Suppressor macrophage treated with lipopolysaccharide for 4 hours (primary cell): ENCODE measurements around the gene PPP1R3E.

ENCODE experiments used
- DNase-seq: peaks from one replicate; pipeline ENCODE4 v3.0.0-alpha.2; 2020

Gene PPP1R3E

GRCh38 chr14:23322568-23323517 is 20.2 kb upstream of the PPP1R3E start:
- peak; percentile 14 for DNase-seq

GRCh38 chr14:23321572-23322547 is 19.2 kb upstream of the PPP1R3E start:
- DNase-seq = peak; percentile 44

GRCh38 chr14:23320584-23321571 is 18.2 kb upstream of the PPP1R3E start, which contains the start of gene PABPN1:
PABPN1 (plus strand) TSS chr14:23321457; CDS start chr14:23321470, 13 bp downstream.
- peak; percentile 100 for DNase-seq

DNA sequence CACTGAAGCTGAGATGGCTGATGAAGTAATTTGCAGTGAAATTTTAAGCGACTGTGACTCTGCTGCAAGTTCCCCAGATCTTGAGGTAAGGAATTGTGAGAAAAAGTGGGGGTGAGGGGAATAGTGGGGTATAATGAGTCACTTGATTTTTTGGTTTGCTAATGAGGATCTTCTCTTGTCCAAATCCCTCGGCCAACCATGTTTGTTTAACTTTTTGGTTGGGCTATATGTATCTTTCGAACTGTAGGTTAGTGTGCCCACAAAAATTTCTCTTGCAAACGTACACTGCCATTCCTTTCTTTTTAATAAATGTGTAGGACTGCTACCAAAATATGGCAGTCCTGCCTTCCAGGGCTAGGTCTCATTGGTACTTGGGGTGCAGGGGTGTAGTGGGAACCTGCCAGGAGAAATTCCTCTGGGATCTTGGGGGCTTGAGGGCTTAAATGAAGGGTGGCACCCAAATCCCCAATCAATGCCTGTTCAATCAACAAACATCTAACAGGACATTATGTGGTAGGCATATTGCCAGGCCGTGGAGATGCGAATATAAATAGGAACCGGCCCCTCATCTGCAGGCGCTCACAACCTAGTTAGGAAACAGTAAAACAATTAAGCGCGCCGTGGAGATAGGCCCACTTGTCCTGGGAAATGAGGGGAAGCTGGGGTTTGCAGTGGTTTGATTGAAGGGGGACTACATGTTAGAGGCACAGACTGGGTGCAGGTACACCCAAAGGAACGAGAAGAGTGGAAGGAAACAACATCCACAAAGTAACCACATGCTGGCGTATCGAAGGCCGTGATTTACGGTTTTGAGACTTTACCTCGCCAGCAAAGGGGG is 17.3 kb upstream of the PPP1R3E start:
- no peak for DNase-seq

DNA sequence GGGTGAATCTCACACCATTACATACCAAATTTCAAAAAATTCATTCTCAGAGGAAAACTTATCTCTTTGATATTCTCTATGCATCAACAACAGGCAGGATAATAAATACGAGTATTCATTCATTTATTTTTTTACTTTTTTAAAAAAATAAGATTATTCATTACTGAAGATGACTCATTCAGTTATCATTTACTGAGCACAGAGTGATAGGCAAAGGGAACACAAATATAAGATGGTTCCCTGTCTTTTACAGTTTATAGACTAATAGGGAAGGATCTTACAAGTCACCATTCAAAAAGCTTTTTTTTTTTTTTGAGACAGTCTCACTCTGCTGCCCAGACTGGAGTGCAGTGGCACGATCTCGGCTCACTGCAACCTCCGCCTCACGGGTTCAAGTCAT is 13.6 kb upstream of the PPP1R3E start:
- DNase-seq = no peak

GRCh38 chr14:23310546-23310945 is 7.9 kb upstream of the PPP1R3E start:
- no peak for DNase-seq

- DNase-seq = no peak
Measured at GRCh38 chr14:23308721-23309445, 6.2 kb upstream of the PPP1R3E start.

DNA sequence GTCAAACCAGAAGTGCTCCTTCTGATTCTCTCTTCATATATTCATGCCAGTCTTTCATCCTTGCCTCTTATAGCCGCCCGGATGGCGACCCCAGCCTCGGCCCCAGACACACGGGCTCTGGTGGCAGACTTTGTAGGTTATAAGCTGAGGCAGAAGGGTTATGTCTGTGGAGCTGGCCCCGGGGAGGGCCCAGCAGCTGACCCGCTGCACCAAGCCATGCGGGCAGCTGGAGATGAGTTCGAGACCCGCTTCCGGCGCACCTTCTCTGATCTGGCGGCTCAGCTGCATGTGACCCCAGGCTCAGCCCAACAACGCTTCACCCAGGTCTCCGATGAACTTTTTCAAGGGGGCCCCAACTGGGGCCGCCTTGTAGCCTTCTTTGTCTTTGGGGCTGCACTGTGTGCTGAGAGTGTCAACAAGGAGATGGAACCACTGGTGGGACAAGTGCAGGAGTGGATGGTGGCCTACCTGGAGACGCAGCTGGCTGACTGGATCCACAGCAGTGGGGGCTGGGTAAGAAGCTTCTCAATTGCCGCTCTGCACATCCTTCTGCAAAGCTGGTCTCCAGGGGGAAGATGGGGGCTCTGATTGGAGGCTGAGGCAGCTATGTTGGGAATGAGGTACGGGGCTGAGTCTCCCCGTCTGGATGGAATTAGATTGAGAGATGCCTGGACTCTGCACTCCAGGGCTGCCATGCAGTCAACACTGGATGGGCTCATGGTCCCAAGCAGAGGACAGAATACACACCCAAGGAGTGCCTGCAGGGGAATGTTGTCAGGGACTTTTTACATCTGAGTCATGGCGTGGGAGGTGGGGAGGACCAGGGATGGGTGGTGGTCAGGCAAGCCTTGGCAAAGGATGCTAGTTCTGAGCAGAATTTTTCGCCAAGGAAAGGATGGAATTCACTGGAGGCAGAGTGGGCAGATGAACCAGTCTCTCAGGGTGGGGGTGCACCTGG is 5.3 kb upstream of the PPP1R3E start:
- DNase-seq = peak; percentile 37

- no peak for DNase-seq
Measured at GRCh38 chr14:23307146-23307530, 4.5 kb upstream of the PPP1R3E start.

DNA sequence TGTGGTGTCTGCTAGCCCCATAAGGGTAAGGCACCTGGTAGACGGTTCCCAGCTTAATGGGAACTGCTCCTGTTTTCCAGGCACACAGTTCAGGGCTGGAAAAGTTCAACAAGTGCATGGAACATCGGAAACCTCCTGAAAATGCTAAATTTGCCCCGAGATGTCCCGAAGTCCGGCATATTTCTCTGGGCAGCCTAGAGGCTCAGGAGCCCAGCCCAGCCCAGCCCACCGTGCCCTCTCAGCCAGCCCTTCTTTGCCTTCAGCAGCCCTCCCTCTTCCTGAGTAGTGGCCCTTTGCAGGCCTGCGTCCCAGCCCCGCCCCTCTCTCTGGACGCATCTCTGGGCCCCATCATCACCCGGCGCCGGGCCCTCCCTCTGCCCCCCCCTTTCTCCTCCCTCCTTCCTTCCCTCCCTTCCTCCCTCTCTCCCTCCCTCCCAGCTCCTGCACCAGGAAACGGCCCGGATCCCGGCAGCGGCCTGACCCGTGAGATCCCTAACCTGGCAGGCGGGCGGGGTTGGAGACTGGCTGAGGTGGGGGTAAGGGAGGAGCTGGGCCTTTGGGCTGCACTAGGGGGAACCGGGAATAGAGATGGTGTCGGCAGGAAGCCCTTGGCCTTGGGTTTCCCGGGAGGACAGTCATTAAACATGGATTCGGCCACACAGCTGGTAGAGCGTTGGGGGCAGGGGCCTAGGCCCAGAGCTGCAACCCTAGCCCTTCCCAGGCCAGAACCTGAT is 3.9 kb upstream of the PPP1R3E start, which contains the start of gene BCL2L2:
BCL2L2 (plus strand) TSS at position 422 of the 734 bp plus-strand sequence. CDS start 935 bp downstream, outside the sequence.
- DNase-seq = peak; percentile 88

GRCh38 chr14:23301969-23302289 is 730 bp downstream of the PPP1R3E start:
- no peak for DNase-seq

- DNase-seq = peak; percentile 100
Measured at GRCh38 chr14:23301288-23301968, 1.2 kb downstream of the PPP1R3E start.

GRCh38 chr14:23300687-23301223 is 1.9 kb downstream of the PPP1R3E start:
- DNase-seq = peak; percentile 37

- peak; percentile 46 for DNase-seq
Measured at GRCh38 chr14:23299986-23300686, 2.5 kb downstream of the PPP1R3E start.

DNA sequence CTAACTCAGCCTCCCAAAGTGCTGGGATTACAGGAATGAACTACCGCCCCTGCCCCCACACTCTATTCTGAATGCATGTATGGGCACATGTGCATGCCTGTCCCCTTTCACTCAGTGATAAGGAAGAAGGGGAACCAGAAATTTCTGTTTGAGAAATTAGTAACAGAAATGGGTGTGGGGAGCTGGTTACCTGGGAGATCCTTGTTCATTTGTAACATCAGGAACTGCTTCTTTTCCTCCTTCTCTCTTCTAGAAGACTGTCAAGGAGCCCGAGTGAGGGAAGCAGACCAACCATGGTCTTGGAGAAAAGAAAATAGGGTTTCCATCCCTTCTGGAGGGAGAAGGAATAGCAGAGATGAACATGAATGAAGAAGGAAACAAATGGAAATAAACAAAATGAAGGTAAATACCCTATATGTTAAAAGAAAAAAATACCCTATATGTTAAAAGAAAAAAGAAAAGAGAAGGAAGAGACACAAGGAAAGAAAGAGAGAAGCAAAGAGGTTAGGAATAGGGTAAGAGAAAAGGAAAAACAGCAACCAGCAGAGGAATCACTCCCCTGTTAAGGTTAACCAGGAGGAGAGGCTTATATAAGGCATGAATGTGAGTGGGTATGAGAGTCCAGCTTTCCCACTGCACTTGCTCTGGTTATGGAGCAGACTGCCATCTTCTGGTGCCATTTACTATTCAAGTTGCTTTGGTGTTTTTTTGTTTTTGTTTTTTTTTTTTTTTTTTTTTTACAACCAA is 3.3 kb downstream of the PPP1R3E start:
- peak; percentile 57 for DNase-seq
